GM19193 (cell line): ENCODE data around the gene HECW1.

Source experiments
- POLR2A ChIP-seq: IDR thresholded peaks from 4 replicates; pipeline ENCODE4 v1.6.1; 2011; ENCODE audit not compliant: insufficient read depth, insufficient read length; ENCODE audit errors: extremely low read depth

HECW1 gene

DNA sequence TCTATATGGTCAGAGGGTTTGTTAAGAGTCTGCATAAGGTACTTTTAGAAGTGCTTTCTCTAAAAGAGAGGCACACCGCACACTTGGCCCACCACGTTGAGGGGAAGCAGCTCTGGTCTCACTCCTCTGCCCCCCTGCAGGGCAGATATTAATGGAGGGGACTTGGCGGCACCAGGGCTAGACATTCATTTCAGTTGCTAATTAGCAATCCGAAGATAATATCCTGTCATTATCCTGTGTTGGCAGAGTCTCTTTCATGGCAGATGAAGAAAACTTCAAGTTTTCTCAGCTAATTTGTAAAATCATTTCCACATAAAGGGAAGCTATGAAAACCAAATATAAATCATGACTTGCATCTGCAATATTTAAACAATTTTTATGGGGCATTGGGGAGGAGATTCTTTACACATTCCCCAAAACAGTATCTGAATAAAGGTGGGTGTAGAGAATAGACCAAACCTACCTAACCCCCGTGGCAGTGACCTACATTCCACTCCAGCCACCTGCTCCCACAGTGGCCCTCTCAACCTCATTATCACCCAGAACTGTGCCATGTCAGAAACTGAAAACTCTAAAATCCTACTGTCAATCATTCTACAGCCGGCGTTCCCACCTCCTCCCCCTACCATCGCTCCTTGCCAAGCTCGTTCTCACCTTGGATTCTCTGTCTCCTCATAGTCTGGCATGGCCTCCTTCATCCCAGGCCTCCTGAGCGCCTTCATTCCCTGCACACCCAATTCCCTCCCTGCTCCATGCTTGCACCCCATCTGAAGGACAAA lies 416.3 kb downstream of the HECW1 start:
- no peak for TF ChIP-seq POLR2A

DNA sequence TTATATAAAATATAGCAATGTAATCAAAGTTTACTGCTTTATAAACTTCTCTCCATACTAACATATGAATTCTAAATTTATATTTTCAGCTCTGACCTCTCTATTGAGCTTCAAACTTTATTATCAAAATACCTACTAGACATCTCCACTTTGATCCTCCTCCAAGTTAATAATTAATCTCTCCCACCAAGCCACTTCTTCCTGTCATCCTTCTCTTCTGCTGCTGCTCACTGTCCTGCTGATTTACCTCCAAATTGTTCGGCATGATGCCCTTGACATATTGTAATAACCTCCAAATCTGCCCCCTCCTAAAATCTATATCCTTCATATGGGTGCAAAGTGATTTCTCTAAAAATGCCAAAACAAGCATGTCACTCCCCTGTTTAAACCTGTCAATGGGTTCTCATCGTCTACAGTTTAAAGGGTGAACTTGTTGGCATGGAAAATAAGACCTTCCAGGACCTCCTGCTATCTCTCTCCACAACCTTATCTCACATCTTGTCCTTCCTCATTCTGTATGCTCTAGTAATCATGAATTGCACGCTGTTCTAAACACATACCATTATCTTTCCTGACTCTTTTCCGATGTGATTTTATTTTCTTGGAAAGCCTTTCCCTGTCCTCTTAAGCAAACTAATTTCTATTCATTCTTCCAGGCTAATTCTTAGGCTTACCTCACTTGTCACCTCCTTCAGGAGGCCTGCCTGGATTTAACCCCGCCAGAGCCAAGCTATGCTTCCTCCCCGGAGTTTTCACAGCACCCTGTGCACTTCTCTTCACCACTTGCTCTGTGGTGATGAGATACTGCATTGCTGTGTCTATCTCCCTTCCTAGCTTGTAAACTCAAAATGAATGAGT lies 418.3 kb downstream of the HECW1 start:
- TF ChIP-seq POLR2A = no peak

DNA sequence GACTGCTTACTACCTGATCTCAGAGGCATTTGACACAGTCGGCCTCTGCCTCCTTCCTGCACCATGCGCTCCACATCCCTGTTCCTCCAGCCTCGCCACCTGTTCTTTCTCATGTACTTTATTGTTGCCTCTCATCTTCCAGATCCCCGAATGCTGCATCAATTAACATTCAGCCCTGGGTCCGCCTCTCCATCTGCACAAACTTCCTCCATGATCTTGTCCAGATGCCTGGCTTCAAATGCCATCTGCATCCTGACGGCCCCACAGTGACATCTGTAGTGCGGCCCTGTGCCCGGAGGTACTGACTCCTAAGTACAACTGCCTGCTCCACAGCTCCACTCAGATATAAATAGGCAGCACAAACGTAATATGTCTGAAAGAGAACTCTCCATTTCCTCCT lies 419.3 kb downstream of the HECW1 start:
- no peak for TF ChIP-seq POLR2A

DNA sequence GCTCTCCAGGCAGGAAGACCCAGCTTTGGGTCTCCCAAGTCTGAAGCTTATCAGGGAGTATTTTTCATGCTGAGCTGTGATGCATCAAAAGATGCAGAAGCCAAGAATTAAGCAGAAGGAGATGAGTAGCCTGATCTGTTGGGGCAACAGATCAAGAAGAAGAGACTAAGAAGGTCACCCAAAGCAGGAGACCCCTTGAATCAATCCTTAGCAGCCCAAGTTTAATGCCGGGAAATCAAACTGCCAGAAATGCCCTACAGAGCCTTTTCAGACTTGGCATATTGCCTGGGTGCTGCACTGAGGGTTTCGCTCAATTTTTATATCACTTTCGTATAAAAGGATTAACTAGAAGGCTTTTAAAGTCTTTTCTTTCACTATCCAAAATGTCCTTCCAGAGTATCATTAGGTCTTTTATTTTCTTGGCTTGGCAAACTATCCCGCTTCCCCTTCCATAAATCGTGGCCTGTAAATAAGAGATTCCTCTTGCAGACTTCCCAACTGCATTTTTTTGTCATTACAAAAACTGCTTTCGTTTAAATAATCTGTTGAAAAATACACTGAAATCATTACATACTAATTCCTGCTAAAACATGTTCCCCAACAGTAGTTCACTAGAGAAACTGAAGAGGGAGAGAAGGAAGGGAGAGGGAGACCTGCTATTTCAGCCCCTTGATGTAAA lies 421.5 kb downstream of the HECW1 start:
- TF ChIP-seq POLR2A = no peak

DNA sequence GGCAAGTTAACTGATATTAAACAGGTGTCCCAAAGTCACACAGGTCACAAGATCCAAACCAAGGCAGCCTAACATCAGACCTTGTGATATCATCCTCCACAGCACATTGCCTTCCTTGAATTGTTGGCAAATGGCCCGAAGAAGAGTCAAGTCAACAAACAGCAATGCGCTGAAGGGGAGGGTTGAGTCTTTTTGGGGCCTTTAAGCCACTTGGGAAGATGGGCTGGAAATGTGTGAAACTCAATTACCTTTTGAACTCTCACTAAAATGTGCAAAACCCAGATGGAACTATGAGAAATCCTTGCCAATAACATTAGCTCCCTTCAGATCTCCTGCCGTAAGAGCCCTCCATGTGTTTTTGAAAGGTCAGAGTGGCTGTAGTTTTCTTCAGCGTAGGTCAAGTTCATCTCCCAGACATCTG lies 422.6 kb downstream of the HECW1 start:
- TF ChIP-seq POLR2A = no peak

DNA sequence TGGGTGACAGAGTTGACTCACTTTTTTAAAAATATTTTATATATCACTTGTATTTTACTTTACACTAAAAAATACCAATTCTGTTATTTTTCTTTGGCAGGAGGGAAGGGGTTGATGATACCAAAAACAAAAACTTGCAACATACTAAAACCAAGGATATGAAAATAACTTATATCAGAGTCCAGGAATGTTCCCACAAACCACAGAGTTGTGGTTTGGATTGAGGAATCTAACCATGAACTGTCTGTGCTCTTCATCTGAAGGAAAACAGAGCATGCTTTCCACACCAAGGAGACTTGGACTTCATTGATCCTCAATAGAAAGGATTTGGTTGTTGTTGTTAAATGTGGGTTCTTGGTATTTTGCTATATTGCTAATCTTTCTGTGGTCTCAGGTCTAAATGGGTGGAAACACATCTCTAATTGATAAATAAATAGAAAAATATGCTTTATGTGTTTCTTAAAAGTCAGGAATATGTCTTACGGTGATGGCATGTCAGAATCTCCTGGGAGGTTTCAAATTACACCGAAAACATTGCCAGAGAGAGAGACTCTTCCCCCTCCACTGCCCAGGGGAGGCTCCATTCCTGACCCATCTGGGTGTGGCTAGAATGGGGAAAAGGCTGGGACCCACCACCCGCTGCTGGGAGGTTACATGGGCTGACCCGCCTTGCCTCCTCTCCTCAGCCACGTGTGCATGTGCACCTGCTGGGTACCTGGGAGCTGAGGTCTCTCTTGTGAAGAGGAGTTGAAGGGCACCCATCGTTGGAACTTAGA lies 423.6 kb downstream of the HECW1 start:
- no peak for TF ChIP-seq POLR2A

DNA sequence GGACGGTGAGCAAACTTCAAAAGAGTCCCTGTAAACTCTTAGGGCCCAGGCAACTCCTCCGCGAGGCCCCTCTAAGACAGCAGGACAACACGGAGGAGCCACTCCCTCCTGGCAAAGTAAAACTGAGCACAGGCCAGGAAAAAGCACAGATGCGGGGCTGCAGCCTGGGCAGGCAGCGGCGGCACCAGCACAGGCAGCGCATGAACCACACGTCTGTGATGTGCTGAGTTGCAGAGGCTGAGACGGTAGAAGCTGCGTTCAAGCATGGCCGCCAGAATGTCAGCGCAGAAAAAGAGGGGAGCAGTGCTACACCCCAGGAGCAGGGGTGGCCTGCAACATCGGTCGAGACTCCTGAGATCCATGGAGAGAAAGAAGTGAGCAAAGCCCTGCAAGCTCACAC lies 424.3 kb downstream of the HECW1 start:
- TF ChIP-seq POLR2A = no peak

DNA sequence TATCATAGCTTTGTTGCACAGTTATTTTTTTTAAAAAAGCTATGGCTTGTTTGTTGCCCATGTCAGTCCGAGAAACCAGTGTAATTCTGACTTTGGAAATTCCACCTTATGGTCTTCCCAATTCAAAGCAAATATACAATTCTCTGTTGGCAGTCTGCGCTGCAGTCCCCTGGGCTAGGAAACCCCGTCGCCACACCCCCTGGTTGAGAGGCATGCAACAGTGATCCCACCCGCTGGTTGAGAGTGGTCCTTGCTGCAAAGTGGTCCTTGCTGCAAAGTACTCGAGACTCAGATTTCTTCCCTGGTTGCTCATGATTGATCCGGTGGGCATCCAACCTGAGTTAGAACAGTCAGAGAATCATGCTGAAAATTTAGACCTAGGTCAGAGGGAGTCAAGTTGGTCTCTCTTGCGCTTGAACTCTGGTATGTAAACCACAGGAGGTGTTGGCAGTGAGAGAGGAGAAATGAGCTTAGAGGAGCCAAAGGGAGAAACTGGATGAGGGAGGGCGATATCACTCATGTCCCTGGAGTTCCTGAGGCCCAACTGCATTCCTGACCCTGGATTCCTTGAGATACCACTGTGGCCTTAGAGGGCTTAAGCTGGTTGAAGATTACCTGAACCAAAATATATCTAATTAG lies 425.4 kb downstream of the HECW1 start:
- no peak for TF ChIP-seq POLR2A

DNA sequence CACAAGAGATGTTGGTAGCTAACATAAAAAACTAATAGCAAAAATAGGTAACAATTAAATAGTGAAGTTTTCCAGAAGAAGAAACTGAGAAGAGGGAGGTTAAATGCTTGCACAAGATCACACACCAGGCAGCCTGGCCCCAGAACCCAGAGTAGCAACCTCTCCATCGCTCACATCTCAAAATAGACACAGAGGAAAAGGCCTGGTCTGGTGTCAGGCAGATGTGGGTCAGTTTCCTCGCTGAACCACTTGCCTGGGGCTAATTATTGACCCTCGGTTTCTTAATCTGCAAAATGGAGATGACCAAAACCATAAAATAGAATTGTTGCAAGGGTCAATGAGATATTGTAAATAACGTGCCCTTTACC lies 425.9 kb downstream of the HECW1 start:
- TF ChIP-seq POLR2A = no peak

DNA sequence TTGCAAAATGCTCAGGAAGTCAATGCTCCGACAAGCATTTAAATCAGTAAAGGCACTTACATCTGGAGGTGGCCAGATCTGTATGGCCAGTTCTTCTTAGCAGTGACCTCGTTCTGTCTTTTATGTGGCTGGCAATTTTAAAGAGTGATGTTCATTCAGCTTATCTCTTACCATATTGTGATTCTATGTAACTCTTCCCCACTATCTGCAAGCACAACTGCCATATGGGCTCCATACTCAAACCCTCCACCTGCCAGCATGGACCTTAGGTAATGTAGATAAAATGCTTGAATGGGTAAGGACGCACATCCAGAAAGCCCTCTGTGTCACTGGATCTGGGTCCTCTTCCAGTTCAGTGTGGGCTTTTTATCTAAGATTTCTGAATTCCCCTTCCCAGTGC lies 428.0 kb downstream of the HECW1 start:
- TF ChIP-seq POLR2A = no peak

DNA sequence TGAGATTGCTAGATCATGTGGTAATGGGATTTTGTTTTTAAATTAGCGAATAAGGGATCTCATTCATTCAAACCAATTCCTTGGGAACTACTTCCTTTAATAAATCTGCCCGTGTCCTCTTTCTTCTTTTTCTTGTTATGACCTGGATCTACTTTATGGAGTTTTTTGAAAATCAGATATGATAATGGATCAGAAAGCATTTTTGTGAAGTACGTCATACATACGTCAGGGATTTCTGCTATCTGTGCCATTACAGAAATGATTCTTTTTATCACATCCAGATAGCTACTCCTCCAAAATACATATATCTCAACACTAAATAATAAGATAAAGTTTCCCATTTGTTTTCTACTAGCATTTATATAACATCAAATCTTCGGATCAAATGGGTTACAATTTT lies 430.3 kb downstream of the HECW1 start:
- TF ChIP-seq POLR2A = no peak

DNA sequence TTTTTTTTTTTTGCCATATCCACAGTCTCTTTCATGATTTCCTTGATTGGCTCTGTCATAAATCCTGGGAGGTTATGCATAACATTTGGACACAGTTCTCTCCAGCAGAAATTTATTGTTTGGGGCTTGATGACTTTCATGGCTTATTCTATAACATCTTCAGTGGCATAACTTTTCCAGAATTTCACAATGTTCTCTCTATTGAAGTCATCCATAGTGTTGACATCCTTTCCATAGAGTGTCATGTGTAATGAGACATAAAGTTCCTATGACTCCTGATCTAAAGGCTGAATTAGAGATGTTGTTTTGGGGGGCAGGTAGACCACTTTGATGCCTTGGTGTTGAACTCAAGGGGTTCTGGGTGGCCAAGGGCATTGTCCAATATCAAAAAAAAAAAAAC lies 433.8 kb downstream of the HECW1 start:
- TF ChIP-seq POLR2A = no peak

DNA sequence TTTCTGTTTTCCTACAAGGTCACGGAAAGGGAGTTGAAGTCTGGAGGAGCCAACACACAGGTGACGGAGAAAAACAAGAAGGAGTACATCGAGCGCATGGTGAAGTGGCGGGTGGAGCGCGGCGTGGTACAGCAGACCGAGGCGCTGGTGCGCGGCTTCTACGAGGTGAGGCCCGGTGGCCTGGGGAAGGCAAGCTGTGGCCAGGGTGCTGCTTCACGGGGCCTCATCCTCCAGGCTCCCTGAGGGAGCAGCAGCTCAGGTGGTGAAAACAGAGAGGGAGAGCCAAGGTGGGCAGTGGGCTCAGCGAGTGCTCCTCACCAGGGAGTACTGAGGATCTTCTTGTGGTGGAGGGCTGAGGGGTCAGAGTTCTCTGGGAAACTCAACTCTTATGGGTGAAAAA lies 438.0 kb downstream of the HECW1 start:
- no peak for TF ChIP-seq POLR2A

DNA sequence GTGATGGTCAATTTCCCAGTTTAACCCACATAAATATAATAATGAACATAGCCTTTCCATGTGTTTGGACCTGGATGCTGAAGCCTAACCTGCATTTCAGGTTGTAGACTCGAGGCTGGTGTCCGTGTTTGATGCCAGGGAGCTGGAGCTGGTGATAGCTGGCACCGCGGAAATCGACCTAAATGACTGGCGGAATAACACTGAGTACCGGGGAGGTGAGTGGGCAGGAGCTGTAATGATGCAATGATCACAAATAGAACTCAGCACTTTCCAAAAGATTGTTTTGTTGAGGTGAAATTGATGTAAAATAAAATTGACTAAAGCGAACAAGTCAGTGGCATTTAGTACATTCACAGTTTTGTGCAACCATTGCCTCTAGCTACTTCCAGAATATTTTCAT lies 439.7 kb downstream of the HECW1 start:
- no peak for TF ChIP-seq POLR2A
